GM10847 (cell line): Measurements from ENCODE around the gene PTGES3L.
A peak's percentile ranks its signal among the peaks of the same experiment; 100 is the strongest.

Experiments
- POLR2A ChIP-seq: IDR thresholded peaks from 2 replicates; pipeline ENCODE4 v1.6.1; 2011; ENCODE audit not compliant: insufficient read length; ENCODE audit errors: extremely low read depth

PTGES3L gene

GRCh38 chr17:43018932-43019331 is 39.1 kb upstream of the PTGES3L start:
- TF ChIP-seq POLR2A: no peak

- no peak for TF ChIP-seq POLR2A
Observed at GRCh38 chr17:43018008-43018853, 38.4 kb upstream of the PTGES3L start.

GRCh38 chr17:43016216-43016615 is 36.3 kb upstream of the PTGES3L start:
- no peak for TF ChIP-seq POLR2A

GRCh38 chr17:43015579-43015978 is 35.7 kb upstream of the PTGES3L start:
- no peak for TF ChIP-seq POLR2A

- no peak for TF ChIP-seq POLR2A
Observed at GRCh38 chr17:43014649-43015542, 35.0 kb upstream of the PTGES3L start.

GRCh38 chr17:43014020-43014648 is 34.3 kb upstream of the PTGES3L start:
- no peak for TF ChIP-seq POLR2A

- TF ChIP-seq POLR2A: no peak
Observed at GRCh38 chr17:43013296-43013695, 33.4 kb upstream of the PTGES3L start.

- TF ChIP-seq POLR2A: no peak
Observed at GRCh38 chr17:43011728-43012472, 32.0 kb upstream of the PTGES3L start.

- no peak for TF ChIP-seq POLR2A
Observed at GRCh38 chr17:43010667-43011308, 30.9 kb upstream of the PTGES3L start.

- peak; percentile 51 for TF ChIP-seq POLR2A
Observed at GRCh38 chr17:43006639-43007551, 27.0 kb upstream of the PTGES3L start, which contains the start of gene IFI35. TSS of gene IFI35 (plus strand) at chr17:43006784. CDS start at chr17:43006948, 164 bp downstream.

GRCh38 chr17:43003542-43004172 is 23.8 kb upstream of the PTGES3L start:
- no peak for TF ChIP-seq POLR2A

- no peak for TF ChIP-seq POLR2A
Observed at GRCh38 chr17:42999003-42999525, 19.2 kb upstream of the PTGES3L start.
